GM18870 (cell line): ENCODE data around the gene APOC4.
"Not testable (repeated sequence)": the region's sequence is repeated elsewhere in the genome, so short reads cannot be mapped to it uniquely, and the experiment has no call there.

Source experiments
- ATAC-seq: cut with Tn5 transposase; IDR thresholded peaks from one replicate; pipeline ENCODE4 v1.9.1; 2021; ENCODE audit warnings: moderate library complexity; ENCODE audit not compliant: unreplicated experiment

The APOC4 gene

GRCh38 chr19:44957526-44957925 is 15.5 kb downstream of the APOC4 start:
- no peak for ATAC-seq

- ATAC-seq = no peak
Observed at GRCh38 chr19:44958090-44958489, 16.1 kb downstream of the APOC4 start.

GRCh38 chr19:44959691-44960090 is 17.7 kb downstream of the APOC4 start:
- no peak for ATAC-seq

GRCh38 chr19:44960906-44961728 is 19.1 kb downstream of the APOC4 start:
- no peak for ATAC-seq

GRCh38 chr19:44961821-44962220 is 19.8 kb downstream of the APOC4 start:
- no peak for ATAC-seq

- ATAC-seq = no peak
Observed at GRCh38 chr19:44968118-44968517, 26.1 kb downstream of the APOC4 start.

- ATAC-seq = no peak
Observed at GRCh38 chr19:44968670-44969069, 26.6 kb downstream of the APOC4 start.

GRCh38 chr19:44969437-44969836 is 27.4 kb downstream of the APOC4 start:
- ATAC-seq = no peak

GRCh38 chr19:44971451-44971850 is 29.4 kb downstream of the APOC4 start:
- ATAC-seq = not testable (repeated sequence)

- no peak for ATAC-seq
Observed at GRCh38 chr19:44972802-44973201, 30.8 kb downstream of the APOC4 start.

- no peak for ATAC-seq
Observed at GRCh38 chr19:44973982-44974735, 32.1 kb downstream of the APOC4 start.

GRCh38 chr19:44974857-44975256 is 32.8 kb downstream of the APOC4 start:
- ATAC-seq = no peak

- ATAC-seq = no peak
Observed at GRCh38 chr19:44975444-44975843, 33.4 kb downstream of the APOC4 start.

- no peak for ATAC-seq
Observed at GRCh38 chr19:44984005-44984404, 42.0 kb downstream of the APOC4 start.

GRCh38 chr19:44985445-44985844 is 43.4 kb downstream of the APOC4 start:
- no peak for ATAC-seq

- no peak for ATAC-seq
Observed at GRCh38 chr19:44986389-44986788, 44.4 kb downstream of the APOC4 start.

GRCh38 chr19:44987148-44987675 is 45.2 kb downstream of the APOC4 start:
- no peak for ATAC-seq

GRCh38 chr19:44988273-44988672 is 46.2 kb downstream of the APOC4 start:
- ATAC-seq = no peak

- ATAC-seq = no peak
Observed at GRCh38 chr19:44988896-44989556, 47.0 kb downstream of the APOC4 start.

GRCh38 chr19:44990459-44990858 is 48.4 kb downstream of the APOC4 start:
- ATAC-seq = no peak

GRCh38 chr19:44990966-44991365 is 48.9 kb downstream of the APOC4 start:
- no peak for ATAC-seq
